ENCODE measurements around the gene UGCG.

DNA sequence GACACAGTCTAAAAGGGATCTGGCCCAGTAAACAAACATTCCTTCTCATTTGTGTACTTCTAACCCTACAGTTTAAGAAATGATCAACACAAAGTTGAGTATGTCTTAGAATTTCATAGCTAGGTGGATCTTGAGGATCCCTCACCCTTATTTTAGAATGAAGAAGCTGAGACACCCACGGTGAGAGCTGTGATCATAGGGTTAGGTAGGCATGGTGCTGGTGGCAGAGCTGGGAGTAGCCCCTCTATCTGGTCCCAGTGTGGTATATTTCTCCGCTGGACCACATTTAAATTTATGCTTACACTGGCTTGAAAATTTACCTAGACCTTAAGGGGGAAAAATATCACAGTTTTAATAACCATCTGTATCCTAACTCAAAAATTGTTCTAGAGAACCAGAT is 39.8 kb downstream of the UGCG start:
- TF ChIP-seq GATA2 (IDR thresholded peaks at IDR 0.05; ENCODE audit: low read depth, low read length) (no peak), GATA3 (IDR thresholded peaks at IDR 0.05; ENCODE audit: low read depth, low read length) (no peak)

Data from SH-SY5Y (cell line).